RCC 7860 (cell line): ENCODE data around the gene ADAM23.

Source experiments
- DNase-seq: peaks from one replicate; pipeline ENCODE4 v3.0.0-alpha.2; 2015; ENCODE audit warnings: low spot score
- FAIRE-seq: peaks from 2 replicates; lab custom pipeline; 2012; peaks lifted over from hg19 to GRCh38; lab: Jason Lieb, UNC

ADAM23 gene

DNA sequence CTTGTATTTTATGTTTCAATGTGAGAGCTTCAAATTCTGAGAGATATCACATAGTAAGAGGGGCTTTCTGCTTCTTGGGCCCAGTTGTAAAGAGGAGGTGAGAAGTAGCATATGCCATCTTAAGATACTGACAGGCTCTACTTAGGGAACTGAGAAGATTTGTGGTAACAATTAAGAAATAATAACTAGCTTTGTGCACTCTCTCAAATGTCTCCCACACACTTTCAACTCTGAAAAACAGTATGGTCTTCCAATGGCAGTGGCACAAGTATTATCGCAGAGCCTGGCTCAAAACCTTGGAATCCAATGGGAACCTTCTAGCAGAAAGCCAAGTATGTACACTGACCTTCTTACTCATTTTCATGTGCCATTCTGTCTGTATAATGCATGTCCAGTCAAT is 118.6 kb downstream of the ADAM23 start:
- DNase-seq, result no peak
- FAIRE-seq, result no peak

- FAIRE-seq (no peak), DNase-seq (no peak)
Observed at GRCh38 chr2:206562375-206562774, 119.0 kb downstream of the ADAM23 start.

GRCh38 chr2:206563374-206563773 is 120.0 kb downstream of the ADAM23 start:
- FAIRE-seq (no peak), DNase-seq (no peak)

- DNase-seq (no peak), FAIRE-seq (no peak)
Observed at GRCh38 chr2:206565666-206566065, 122.3 kb downstream of the ADAM23 start.

DNA sequence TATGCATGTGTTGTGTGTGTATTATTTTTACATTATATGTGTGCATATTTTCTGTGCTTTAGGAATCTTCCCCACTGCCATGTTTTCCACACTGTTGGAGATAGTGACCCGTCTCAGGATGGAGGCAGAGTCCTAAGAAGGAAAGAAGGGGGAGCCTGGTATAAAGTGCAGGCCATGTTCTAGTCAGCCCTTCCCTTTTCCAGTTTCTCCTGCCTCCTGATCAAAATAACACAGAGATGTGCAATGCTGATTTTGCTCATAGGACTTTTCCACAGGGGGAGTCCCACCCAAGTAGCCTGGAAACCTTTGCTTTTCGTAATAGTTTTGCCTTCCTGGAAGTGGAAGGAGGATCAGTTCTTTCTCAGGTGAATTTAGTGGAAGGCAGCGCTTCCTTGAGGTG is 126.1 kb downstream of the ADAM23 start:
- FAIRE-seq (no peak), DNase-seq (no peak)

- DNase-seq (no peak), FAIRE-seq (no peak)
Observed at GRCh38 chr2:206570199-206570598, 126.9 kb downstream of the ADAM23 start.

DNA sequence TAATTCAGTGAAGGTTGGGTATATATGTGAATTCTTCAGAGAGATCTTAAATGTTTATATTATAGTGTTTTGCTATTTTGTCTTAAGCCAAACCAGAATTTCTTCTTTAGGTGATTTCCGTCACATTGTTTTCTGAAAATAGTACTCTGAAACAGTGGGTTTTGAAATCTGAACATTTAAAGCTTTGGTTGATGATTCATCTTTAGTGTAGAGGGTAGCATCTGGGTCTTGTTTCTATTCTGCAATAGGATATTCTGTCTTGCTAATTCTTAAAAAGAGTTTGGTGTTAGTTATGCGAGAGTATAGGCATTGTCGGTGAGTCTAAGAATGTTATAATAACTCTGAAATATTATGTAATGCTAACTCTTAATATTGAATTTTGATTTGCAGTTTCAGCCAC is 129.4 kb downstream of the ADAM23 start:
- FAIRE-seq (no peak), DNase-seq (no peak)

- no peak for DNase-seq
- no peak for FAIRE-seq
Observed at GRCh38 chr2:206573793-206574192, 130.5 kb downstream of the ADAM23 start.

DNA sequence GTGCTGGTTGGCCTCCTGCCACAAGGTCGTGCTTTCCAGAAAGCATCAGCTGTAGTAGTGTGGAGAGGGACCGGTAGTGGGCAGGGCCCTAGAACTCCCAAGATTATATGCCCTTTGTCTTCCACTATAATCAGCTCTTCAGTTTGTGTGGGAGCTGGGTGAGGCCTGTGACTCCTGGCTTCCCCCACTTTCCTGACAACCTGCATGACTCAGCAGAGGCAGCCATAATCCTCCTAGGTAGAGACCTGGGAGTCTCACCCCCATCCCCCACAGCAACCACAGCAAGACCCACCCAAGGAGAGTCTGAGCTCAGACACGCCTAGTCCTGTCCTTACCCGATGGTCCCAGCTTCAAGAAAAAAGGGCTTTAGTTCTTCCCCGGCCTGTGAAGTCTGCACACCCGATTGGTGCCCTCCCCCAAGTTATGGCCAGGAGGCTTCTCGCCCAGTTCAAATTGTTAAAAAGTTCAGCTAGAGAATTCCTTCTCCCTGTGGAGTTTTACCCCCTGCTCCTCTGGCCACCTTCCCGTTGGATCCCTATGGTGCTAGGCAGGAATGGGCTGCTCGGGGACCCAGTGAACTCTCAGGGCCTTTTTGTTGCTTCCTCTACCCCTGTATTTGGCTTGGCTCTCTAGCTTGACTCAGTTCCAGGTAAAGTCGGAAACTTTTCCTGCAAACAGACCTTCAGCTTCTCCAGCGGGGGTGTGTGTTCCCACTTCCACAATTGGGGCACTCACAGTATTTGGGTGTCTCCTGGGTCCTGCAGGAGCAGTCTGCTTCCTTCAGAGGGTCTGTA is 141.2 kb downstream of the ADAM23 start:
- DNase-seq, result no peak
- FAIRE-seq, result no peak

DNA sequence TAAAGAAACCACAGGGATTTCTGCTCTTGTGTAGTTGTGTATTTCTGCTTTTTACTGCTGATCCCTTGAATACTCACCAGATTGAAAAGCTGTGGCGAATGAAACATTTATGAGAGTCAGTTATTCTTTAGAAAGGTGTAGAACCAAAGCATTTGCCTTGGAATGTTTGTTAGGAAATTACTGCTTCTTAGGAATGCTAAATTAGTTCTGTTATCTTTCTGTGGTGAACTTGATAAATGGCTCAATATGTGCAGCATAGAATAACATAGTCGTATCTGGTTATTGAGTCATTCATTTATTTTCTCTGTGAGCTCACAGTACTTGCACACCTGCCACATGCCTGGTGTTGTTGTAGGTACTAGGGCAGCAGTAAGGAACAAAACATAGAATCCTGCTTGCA is 142.0 kb downstream of the ADAM23 start:
- no peak for FAIRE-seq
- DNase-seq, result no peak

DNA sequence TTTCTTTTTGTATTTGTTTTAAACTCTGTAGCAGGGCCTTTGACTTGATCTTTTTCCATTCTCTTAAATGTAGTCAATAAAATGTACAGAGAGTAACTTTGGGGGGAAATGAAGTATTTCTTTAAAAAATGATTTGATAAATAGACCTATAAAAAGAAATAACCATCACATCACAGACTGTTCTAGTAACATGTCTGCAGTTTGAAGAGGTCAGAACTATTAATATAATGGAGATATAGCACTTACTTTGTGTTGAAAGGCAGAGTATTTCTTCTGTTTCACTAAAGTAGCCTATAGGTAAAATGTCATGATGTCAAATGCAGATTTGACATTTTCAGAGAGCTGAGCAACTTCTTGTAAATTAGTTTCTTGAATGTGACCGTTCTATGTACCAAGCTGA is 143.3 kb downstream of the ADAM23 start:
- FAIRE-seq, result no peak
- DNase-seq, result no peak

DNA sequence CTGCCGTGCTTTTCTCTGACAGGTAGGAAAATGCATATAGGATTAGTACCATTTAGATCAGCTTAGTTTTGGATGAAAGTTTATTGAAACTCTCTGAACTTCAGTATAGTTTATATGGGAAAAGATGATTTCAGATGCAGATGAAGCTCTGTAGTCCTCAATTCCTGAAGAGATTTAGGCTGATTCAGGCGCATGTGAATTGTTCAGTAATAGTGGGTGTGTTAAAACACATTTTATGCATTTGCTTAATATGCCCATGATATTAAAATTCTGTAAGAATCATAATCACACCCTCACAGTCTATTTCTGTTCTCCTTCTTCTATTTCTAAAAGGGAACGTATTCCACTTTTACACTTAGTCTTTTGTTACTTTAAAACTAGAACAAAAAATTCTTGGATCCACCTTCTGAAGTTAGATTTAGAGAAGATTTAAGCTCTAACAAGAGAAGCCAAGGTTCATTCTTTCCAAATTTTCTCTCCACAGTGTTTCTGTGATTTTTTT is 154.4 kb downstream of the ADAM23 start:
- no peak for FAIRE-seq
- DNase-seq, result no peak

GRCh38 chr2:206603243-206603642 is 159.9 kb downstream of the ADAM23 start:
- FAIRE-seq, result no peak
- no peak for DNase-seq

DNA sequence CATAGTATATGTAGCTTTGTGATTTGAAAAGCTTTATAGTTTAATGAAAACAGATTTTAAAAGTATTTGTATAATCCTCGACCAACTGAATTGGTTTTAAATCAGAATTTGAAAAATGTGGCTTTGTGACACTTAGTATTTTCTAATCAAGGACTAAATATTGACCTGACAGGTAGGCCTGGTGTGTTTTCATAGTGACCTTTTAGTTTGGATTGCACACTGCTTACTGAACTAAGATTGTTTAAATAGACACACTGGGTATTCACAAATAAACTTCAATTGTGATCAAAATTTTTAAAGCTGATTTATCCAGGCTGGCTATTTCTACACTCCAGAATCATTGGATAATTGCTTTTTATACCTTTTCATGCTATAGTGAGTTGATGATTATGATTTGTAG is 167.1 kb downstream of the ADAM23 start:
- no peak for FAIRE-seq
- no peak for DNase-seq

DNA sequence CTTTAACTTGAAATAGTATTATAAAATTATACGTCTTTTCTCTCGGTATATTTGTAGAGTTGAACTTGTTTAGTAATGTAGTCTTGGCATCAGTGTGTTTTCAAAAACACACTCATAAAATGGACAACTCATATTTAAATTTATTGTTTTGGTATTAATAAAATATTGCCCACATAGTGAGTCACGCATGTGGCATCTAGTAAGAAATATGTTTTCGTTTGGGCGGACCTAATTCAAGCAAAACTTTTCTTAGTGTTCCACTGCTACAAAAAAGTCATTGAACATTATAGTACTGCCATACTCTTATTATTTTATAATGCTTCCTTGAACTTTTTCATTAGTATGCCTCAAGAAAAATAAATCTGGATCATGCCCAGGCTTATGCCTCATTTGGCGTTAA is 167.9 kb downstream of the ADAM23 start:
- FAIRE-seq (no peak), DNase-seq (no peak)

DNA sequence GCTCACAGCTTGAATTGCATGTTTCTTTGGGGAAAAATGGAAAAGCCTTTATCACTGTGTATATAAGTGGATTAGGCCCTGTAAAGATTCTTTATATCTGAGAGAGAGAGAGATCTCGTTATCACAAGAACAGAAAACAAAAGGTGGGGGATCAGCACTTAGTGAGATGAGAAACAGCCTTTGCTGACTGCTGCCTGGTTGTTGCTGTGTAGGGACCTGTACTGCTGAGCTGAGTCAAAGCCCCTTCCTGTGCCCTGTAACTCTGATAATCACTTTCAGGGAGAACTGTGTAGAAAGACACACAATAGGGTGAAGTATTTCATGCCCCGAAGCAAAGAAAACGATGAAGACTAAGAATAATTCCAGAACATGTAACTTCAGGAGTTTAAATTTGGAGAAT is 168.4 kb downstream of the ADAM23 start:
- no peak for FAIRE-seq
- DNase-seq, result no peak

GRCh38 chr2:206614811-206615210 is 171.5 kb downstream of the ADAM23 start:
- no peak for FAIRE-seq

DNA sequence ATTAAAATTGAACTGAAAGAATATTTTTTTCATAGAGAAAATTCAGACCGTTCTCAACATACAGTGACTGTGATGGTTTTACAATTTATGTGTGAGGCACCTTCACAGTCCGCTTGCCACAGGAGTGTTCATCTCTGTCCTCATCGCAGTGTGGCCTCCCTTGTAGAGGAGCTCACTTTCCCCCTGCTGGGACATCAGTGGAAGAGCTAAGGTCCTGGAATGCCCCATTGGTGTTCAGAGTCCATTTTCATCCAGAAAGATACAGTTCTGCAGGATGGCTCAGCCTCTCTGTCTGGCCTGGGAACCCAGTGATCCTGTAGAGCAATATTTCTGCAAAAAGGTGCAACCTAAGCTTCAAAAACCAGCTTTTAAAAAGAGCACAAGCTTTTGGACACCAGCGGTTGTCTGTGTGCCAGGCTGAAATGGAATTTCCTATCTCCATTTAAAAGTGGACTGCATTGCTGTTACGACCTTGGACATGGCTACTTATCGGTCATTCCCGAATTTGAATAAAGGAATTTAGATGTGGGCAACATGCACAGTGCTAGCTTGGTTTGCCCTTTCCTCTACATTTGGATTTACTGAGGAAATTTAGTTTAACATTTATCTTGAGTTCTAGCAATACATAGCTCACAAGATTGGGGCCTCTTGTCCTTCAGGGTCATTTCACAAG is 172.2 kb downstream of the ADAM23 start:
- no peak for FAIRE-seq

More at GRCh38 chr2:206614811-206615210, 171.5 kb downstream of the ADAM23 start:
- peak; percentile 21 for DNase-seq

GRCh38 chr2:206616151-206616550 is 172.8 kb downstream of the ADAM23 start:
- FAIRE-seq (no peak), DNase-seq (no peak)

More for the DNA sequence above, 172.2 kb downstream of the ADAM23 start:
- no peak for DNase-seq

DNA sequence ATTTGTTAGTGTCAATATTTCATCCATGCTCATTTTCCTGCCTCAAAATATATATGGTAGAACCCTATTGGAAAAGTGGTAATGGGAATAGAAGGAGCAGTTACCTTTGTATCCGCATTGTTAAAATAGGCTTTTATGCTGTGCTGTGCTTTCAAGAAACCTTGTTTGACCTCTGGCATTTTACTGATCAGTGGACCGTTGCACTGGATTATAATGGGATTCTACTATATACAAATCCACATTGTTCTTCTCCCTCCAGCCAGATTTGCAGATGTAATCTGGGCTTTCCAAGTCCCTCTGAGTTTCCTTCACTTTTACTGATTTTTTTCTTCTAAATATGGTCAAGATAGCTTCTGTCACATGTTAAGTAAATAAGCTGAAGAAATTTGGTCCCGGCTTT is 175.7 kb downstream of the ADAM23 start:
- no peak for FAIRE-seq
- DNase-seq, result no peak

GRCh38 chr2:206626108-206626507 is 182.8 kb downstream of the ADAM23 start:
- DNase-seq (no peak), FAIRE-seq (no peak)

DNA sequence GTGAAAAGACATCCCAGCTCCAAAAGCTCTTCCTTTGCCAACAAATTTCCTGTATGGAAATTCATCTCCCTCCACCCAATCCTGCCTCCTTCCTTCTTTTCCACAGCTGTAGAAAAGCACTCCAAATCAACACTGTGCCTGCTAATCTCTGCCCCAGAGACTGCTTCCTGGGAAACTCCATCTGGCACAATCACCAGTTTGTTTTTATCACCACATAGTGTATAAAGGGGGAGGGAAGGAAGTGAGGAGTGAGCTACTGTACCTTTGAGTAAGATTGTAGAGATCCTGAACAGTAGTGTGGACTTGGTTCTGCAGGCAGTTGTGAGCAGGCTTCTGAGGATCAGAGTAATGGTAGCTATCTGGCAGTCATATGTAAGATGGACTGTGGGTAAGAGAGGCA is 184.3 kb downstream of the ADAM23 start:
- FAIRE-seq (no peak), DNase-seq (no peak)
